ENCODE data around the gene CABLES1.

Gene CABLES1

DNA sequence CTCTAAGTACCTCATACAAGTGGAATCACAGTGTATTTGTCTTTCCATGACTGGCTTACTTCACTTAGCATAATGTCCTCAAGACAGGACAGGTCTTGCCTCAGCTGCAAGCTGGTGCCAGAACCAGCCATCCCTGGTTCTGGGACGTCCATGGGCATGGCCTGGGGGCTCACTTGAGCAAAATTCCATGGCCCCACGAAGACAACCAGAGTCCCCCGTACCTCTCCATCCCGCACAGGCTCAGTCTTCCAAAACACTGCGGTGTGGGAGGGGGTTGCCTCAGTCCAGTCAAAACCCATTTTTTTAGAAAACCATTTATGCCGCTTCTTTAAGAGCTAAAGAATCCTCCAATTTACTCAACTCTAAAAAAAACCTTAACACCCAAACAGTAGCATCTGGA is 21.7 kb upstream of the CABLES1 start:
- no peak for DNase-seq

DNA sequence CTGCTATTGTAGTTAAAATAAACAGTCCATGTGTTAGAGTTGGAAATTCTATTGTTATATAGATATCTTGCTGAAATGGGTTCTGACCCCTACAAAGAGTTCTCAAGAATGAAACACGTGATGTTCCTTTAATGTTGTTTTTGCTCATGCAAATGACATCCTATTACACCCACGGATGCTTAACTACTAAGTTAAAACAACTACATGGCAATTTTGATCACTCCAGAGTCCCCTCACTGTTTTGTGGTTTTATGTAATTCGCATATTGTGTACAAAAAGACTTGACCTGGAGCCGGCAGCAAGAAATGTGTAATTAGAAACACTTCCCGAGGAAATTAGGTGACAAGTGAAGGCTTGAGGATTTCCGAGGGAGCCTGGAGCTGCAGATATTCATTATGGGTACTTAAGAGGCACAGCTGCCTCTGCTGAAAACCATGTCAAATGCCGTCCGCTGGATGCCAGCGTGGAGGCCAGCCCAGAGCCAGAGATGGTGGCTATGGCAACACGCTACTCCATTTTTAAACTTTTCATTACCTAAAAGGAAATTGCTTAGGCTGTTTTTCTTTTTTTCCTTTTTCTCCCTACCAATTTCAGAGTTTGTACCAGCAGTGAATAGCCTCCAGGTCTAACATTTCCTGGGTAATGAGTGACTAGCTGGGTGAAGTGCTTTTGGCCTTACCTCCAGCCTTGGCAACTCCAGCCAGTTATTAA is 21.0 kb upstream of the CABLES1 start:
- peak; percentile 42 for DNase-seq

DNA sequence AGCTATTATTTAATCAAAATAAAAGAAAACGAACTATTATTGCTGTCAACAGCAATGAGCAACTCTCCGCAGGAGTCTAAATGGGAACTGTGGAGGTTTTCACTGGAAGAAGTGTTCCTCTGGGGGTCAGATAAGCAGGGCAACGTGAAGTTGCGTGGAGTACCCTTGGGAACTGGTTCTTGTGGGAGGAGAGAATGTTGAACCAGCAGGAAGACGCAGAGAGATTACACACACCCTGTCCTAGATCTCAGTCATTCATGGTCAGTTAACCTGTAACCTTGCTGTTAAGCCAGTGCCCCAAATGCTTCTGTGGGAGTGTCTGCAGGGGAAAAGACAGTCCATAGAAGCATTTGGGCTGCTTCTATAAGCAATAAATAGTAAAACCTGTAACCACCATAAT is 20.4 kb upstream of the CABLES1 start:
- no peak for DNase-seq

DNA sequence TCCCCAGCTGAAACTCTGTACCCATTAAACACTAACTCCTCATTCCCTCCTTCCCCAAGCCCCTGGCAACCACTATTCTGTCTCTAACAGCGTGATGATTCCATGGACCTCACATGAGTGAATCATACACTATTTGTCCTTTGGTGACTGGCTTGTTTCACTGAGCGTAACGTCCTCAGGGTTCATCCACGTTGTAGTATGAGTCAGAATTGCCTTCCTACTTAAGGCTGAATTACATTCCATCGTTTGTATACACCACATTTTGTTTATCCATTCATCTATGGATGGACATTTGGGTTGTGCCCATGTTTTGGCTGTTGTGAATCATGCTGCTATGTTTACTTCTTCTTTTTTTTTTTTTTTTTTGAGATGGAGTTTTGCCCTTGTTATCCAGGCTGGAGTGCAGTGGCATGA is 19.6 kb upstream of the CABLES1 start:
- DNase-seq: no peak

DNA sequence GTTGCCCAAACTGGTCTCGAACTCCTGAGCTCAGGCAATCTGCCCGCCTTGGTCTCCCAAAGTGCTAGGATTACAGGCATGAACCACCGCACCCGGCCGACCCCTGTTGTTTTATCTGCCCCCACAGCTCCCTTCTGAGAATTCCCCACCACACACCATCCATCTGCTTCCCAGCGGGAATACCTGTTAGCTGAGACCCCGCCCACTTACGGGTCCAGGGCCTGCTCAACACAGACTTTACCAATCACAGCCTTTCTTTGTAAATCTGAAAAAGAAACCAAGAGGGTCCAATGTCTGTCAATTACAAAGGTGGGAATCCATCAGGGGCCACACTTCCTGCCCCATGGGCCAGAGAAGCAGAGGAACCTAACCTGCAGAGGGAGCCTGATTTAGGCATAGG is 14.2 kb upstream of the CABLES1 start:
- no peak for DNase-seq

DNA sequence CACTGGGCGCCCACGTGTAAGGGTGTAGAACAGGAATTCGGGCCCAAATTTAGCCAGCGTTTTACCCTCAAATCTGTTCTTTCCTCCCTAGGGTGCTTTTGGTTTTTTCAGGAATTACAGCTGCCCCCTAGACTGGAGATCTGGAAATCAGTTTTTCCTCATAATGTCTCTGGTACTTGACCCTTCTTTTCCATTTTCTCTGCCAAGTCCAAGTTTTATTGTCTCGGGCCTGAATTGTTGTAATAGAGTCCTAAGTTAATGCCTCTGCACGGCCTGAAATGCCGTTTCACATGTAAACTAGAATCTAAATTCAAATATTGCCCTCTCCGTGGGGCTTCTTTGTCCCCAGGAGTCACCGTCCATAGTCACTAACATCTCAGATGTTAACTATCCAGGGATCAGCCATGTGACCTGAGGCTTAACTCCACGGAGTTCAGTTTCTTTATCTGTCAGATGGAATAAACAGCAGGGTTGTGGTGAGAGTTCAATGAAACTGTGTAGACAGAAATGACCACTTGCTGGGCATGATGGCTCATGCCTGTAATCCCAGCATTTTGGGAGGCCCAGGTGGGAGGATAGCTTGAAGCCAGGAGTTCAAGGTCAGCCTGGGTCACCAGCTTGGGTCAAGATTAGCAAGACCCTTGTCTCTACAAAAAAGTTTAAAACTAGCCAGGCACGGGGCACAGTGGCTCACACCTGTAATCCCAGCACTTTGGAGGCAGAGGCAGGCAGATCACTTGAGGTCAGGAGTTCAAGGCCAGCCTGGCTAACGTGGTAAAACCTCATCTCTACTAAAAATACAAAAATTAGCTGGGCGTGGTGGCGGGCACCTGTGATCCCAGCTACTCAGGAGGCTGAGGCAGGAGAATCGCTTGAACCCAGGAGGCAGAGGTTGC is 12.7 kb upstream of the CABLES1 start:
- DNase-seq: no peak

DNA sequence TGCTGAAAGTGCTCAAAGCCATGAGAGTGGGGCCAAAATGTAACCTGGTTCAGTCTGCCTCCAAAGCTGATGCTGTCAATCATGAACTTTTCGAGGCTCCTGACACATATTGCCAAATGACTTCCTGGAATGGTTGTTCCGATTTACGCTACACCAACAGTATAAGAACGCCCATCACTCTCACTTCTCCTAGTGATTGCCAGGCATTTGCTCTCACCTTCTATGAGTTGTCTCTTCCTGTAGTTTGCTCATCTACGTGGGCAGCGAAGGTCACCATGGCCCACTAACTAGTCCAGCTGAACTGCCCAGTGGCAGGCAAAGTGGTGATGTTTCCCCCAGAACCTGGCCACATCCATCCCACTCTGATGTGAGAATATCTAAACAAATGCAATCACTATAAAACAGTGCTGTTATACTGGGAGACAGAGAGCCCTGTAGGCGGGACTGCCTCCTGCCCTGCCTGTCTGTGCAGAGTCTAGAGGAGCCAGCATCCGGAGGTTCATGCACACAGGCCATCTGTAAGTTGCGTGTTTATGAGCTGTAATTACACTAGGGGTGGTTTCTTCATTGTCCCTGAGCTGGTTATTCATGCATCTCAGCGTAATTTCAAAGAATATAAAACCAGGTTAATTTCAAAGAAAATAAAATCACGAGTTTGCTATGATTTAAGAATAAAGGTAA is 8.8 kb upstream of the CABLES1 start:
- DNase-seq: no peak

DNA sequence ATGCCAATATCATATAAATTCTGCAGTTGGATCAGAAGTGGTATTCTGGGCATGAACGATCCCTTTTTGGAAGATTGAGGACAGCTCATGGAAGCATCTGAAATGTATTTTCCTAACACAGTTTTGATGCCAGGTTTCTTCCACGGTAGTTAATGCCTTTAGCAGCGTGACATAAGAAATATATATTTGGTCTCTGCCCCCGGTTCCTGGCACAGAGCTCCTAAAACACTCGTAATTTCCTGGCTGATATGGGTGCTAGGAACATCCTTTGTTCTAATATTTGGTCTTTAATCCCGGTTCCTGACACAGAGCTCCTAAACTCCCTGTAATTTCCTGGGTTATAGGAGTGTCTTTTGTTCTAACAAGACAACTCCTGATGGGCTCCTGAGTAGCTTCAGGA is 8.2 kb upstream of the CABLES1 start:
- DNase-seq: no peak

DNA sequence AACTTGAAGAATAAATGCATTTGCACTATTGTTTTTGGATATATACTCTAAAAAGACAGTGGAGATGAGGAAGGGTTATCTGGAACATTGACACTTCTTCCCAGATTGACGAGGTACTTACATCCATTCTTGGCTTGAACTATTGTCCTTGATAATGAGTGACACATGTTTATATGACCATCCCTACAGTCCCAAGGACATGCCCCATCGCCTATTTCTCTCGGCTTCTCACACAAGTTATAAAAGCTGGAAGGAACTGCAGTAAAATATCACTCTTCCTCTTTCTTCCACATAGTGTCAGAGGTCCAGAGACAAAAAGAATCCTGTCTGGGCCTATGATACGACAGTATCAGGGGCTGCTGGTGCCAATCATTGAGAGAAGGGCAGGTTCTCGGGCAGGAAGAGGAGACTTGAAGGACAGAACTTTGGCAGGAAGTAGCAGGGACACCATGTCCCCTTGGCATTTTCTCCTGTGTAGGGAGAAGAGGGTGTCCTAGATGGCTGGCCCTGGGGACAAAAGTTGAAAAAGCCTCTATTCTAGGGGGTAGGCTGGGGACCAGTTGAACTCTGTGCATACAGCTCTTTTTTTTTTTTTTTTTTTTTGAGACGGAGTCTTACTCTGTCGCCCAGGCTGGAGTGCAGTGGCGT is 5.8 kb upstream of the CABLES1 start:
- no peak for DNase-seq

DNA sequence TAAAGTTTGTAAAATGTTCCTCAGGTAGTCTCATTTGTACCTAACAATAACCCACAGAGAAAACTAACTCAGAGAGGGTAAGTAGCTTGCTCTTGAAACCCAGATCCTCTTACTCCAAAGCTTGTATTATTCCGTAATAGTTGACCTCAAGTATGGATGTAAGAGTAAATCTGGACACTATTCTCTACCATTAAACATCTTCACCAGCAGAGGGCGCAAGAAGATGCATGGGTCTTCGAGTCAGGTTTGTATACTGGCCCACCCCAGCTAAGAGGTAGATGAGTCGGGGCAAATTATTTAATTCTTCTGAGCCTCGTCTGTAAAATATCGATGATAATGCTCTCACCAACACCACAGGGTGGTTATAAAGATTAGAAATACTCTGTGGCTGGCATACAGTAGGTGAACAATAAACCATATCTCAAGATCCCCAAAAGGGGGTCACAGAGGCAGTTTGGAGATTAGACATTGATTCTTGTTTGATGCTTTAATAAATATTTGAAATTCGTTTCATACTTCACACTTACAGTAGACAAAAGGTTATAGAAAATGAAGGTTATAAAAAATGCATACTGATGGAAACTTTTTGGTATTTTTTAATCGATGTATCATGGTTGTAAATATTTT is 3.5 kb upstream of the CABLES1 start:
- peak; percentile 75 for DNase-seq

DNA sequence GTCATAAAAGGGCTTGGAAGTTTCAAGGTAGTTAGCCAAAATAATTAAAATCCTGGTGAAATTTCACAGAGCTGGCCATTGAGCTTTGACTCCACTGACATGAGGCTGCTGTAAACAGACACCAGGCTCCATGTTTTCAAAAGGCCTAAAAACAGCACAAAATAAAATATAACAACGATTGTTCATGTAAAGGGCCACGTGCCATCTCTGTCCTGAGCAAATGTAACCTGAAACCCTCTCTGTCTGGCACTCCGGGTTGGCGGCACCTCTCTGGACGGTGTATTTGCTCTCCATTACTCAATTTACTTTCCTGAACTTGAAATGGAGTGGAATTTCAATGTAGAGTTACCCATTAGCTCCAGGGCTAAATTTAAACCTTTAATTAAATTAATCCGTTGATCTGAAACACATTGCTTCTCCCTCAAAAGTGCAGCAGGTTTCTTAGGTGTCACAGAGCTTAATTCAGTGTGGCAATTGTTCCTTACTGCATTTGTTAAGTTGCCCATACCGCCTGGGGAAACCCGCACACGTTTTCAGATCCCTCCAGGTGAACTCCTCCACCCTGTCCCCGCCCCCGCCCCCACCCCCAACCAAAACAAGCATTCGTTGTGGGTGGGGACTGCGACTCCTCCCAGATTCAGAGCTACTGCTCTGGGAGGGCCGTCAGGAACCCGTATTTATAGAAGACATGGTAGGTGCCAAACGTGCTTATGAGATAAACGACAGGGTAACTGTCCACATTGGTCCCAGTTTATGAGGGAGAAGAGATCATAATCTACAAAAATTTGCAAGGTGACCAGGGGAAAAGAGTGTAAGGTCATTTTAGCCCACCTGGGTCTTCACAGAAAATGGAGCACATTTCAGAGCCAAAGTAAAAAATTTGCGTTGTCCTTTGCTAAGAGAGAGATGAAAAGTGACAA is 1.2 kb upstream of the CABLES1 start:
- DNase-seq: no peak

DNA sequence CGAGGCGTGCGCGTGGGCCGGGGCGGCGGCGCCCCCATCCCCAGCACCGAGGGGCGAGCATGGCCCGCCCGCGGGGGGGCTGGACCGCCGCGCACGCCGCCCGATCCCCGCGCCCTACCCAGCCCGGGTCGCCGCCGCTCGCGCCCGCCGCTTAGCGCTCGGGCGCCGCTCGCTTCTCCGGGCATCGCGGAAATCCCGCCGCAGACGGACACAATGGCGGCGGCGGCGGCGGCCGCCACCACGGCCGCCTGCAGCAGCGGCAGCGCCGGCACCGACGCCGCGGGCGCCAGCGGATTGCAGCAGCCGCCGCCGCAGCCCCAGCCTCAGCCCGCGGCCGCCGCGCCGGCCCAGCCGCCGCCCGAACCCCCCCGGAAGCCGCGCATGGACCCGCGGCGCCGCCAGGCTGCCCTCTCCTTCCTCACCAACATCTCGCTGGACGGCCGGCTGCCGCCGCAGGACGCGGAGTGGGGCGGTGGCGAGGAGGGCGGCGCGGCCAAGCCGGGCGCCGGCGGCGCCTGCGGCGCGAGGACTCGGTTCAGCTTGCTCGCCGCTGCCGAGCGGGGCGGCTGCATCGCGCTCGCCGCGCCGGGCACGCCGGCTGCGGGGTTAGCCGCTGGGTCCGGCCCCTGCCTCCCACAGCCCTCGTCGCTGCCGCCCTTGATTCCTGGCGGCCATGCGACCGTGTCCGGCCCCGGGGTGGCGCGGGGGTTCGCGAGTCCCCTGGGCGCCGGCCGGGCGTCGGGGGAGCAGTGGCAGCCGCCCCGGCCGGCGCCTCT is 453 bp downstream of the CABLES1 start:
- no peak for DNase-seq

DNA sequence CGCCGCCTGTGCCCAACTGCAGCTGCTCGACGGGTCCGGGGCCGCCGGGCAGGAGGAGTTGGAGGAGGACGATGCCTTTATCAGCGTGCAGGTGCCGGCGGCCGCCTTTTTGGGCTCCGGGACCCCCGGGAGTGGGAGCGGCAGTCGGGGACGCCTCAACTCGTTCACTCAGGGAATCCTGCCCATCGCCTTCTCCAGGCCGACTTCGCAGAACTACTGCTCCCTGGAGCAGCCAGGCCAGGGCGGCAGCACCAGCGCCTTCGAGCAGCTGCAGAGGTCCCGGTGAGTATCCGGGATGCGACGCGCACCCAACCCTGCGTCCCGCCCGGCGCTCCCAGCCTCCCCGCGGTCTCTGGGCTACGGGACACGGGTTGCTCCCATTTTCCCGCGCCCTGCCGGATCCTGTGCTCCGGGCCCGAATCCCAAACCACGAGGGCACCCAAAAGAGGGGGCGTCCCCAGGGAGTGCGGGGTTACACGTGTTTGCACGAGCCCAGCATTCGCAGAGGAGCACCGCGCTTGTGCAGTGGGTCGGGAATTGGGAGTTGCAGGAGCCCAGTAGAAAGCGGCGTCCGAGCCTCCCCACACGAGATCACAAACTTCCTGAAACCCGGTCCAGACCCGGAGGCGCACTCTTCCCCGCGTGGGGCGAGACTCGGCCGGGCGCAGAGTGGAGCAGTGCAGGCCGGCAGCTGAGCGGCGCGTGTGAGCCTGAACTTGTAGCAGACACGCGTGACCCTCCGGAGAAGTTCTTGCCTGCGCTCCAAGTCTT is 1.2 kb downstream of the CABLES1 start:
- peak; percentile 13 for DNase-seq

DNA sequence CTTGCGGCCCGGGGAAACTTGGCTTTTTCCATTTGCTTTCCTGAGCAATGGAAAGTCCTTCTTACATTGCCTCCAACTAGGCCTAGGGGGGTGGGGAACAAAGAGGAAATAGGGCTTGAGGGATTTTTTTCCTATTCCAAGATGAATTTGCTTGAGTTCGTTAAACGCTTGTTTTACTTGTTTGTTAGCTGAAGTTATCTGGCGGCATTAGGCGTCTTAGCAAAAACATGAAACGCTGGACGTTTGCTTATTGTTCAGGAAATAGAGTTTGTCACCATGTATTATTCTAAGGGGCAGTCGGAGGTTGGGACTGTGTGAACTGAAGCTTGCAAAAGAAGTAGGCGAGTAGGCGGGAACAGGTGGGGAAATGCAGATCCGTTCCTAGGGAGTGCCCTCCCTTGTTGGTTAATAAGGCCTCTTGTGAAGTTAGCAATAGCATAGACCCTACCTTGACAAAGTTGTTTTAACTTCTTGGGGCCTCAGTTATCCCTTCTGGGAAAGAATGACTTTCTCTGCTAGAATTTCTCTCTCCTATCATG is 1.9 kb downstream of the CABLES1 start:
- DNase-seq: no peak

DNA sequence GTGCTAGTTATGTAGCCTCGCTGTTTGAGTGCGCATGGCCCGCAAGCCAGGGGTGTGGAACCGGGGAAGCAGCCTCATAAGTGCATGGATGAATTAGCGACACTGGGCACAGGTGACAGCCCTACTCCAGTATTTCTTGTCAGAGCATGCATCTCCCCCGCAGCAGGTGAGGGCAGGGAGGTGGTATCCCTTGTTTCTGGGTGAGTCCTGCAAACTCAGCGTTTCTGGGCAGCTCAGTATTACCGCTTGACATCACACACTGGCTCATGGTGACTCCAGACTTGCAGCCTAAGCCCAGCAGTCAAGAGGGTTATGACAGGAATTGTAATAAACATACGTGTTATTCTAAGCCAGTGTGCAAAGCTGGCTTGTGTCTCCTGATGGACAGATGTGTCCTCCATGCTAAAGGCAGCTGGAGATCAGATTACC is 2.5 kb downstream of the CABLES1 start:
- DNase-seq: peak; percentile 23

DNA sequence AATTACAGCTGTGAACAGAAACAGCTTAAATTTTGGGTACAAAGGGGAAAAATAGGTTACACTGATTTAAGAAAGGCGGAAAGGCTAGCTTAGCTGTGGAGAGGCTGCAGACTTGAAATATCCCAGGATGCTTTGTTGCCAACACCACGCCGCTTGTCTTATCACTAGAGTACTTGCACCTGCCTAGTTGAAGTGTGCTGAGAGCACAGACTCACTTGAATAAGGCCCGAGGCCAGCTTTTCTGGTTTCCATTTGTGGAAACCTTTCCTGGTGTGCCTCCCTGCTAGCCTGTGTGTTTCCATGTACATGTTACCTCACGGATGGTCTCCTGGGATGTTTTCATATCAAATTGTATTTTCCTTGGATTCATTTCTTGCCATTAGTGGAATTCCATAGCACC is 3.2 kb downstream of the CABLES1 start:
- peak; percentile 33 for DNase-seq

DNA sequence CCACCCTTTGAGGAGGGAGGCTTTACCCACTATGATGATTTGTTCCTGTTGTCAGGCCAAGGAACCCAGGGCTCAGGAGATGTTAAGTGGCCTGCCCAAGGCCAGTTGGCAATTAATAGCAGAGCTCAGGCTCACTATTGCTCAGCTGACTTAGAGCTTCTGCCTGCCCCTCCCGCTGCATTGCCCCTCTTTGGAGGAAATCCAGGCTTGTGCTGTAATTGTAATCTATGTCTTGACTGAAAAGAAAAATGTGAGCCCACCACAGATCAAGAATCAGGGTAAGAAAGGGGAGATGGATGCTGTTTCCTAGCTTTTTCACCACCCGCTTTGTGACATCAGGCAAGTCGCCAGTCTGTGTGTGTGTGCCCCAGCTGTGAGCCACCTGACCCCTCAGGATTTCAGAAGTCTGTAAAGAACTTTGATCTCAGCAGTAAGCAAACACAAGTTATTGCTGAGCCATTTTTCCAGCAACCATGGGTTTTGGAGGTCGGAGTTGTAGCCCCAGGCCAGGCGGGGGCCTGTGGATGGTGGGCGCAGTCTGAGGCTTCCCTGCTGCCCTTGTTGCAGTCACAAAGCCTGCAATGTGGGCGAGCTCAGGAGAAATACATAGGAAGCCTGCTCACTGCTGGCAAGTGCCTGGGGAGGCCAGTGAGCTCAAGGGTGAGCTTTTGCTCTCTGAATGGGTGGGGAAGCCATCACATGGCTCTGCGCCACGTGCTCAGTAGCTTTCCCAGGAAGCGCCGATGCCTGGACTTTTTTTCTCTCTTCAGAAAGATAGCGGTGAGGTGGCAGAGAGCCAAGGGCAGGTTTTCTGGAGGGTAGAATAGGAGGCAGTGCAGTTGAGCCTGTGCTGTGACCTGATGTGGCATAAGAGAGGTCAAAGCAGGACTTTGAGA is 6.1 kb downstream of the CABLES1 start:
- DNase-seq: peak; percentile 16

DNA sequence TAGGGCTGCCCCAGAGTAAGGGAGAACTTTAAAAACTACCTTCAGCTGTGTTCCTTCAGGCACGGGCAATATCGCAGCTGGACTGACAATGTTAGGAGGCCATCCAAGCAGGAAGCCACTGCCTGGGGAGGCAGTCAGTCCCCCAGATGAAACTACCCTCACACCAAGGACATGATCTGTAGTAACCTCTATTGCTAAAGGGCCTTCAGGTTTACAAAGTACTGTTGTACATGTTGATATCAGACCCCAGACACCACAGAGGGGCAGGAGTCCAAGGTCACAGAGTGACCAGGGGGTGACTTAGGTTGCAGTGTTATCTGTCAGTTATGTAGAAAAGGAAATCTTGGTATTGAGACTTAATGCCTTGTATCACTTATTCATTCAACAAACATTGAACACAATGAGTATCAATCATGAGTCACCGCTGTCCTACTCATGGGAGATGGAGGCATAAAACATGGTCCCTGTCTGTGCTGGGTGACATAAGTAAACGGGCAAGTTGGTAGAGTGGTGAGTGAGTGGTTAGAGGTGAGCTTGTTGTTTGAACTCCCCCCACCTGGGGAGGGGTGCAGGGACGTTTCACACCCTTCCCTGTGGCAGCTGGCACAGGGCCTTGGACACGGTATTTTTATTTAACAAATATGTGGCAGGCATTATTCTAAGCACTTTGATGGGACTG is 7.1 kb downstream of the CABLES1 start:
- DNase-seq: no peak

Data from midbrain (tissue), 1 donor.